Peyer's patch (tissue), 4 donors: ENCODE results near the gene IGSF8.

Source experiments
- POLR2A ChIP-seq, 2 donors: fragments of 450-650 bp; IDR thresholded peaks; one replicate each; pipeline ENCODE4 v1.5.1; 2017; ENCODE audit warnings: antibody characterized with exemption in 2 of 2, mild to moderate bottlenecking in 2 of 2, moderate library complexity in 2 of 2
- TF ChIP-seq, protein P1 (sequence below), 6 experiments: fragments of 450-650 bp in 4 of 6; fragments of 200-600 bp in 2 of 6; sonication (generic) in 1 of 6; IDR thresholded peaks; one replicate each; pipeline ENCODE4 v1.5.1; 2017 to 2019; ENCODE audit warnings: antibody characterized with exemption in 6 of 6, mild to moderate bottlenecking in 3 of 6, moderate library complexity in 1 of 6

DNA sequence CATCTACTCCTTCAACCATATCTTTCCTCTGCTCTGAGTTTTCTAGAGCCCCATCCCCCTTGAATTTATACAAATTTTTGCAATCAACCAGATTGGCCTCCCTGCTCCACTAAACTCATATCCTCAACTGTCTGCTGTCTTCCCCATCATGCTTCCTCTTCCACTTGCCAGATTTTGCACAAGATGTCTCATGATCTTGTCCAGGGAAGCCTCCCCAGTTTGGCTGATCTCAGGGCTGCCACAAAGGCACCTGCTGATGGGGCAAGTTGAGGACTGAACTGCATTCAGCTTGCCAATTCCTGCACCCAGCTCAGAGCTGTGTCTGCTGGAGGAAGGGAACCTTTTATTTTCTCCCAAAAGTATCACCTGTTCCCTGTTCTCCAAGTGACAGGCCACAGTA, 20.9 kb downstream of the IGSF8 start:
- TF ChIP-seq, protein P1, sequence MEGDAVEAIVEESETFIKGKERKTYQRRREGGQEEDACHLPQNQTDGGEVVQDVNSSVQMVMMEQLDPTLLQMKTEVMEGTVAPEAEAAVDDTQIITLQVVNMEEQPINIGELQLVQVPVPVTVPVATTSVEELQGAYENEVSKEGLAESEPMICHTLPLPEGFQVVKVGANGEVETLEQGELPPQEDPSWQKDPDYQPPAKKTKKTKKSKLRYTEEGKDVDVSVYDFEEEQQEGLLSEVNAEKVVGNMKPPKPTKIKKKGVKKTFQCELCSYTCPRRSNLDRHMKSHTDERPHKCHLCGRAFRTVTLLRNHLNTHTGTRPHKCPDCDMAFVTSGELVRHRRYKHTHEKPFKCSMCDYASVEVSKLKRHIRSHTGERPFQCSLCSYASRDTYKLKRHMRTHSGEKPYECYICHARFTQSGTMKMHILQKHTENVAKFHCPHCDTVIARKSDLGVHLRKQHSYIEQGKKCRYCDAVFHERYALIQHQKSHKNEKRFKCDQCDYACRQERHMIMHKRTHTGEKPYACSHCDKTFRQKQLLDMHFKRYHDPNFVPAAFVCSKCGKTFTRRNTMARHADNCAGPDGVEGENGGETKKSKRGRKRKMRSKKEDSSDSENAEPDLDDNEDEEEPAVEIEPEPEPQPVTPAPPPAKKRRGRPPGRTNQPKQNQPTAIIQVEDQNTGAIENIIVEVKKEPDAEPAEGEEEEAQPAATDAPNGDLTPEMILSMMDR (IDR thresholded peaks at IDR 0.05): no peak
- no peak for TF ChIP-seq POLR2A (IDR thresholded peaks at IDR 0.05)
